H1 (cell line): ENCODE data around the gene HES7. TPM values are rescaled to one million over a fixed set of nuclear protein-coding genes. Genes with fewer than 3 reads are reported as not detected.

Experiments used
- CTCF ChIA-PET: fragments of 300-600 bp; sonication (Branson Sonifier 250); formaldehyde crosslinking; loops from one replicate; lab custom pipeline; 2021; ENCODE audit not compliant: partially characterized antibody; lab: Charles Lee
- POLR2A ChIA-PET: fragments of 300-600 bp; sonication (Branson Sonifier 250); formaldehyde crosslinking; loops from one replicate; lab custom pipeline; 2021; ENCODE audit warnings: inconsistent platforms; ENCODE audit not compliant: partially characterized antibody; lab: Charles Lee
- DNase-seq, 2 experiments: peaks; one replicate each; pipeline versions ENCODE4 v3.0.0 to v3.0.0-alpha.2; 2010 to 2022; ENCODE audit warnings: low spot score in 2 of 2, low read depth in 1 of 2, mixed read lengths in 1 of 2
- FAIRE-seq: peaks from 2 replicates; lab custom pipeline; 2011; peaks lifted over from hg19 to GRCh38; lab: Jason Lieb, UNC
- H2AFZ ChIP-seq: 2 replicates; pipeline ENCODE4 v1.8.1; 2012; ENCODE audit warnings: low read length, inconsistent platforms
- H2AK5ac ChIP-seq: 2 replicates; pipeline ENCODE4 v1.6.1; 2013; ENCODE audit warnings: low read depth, low read length
- H2BK120ac ChIP-seq: replicated peaks from 2 replicates; pipeline ENCODE3; 2013; ENCODE audit warnings: low read depth, low read length, inconsistent platforms
- H2BK12ac ChIP-seq: 2 replicates; pipeline ENCODE4 v1.6.1; 2013; ENCODE audit warnings: low read depth, low read length
- H2BK15ac ChIP-seq: 2 replicates; pipeline ENCODE4 v1.6.1; 2013; ENCODE audit warnings: low read length
- H2BK20ac ChIP-seq: 2 replicates; pipeline ENCODE4 v1.6.1; 2013; ENCODE audit warnings: low read length
- H2BK5ac ChIP-seq: 2 replicates; pipeline ENCODE4 v1.6.1; 2013; ENCODE audit warnings: low read depth, low read length
- H3K14ac ChIP-seq: 2 replicates; pipeline ENCODE4 v1.6.1; 2013; ENCODE audit warnings: inconsistent platforms; ENCODE audit not compliant: insufficient read length
- H3K18ac ChIP-seq: 2 replicates; pipeline ENCODE4 v1.6.1; 2013; ENCODE audit warnings: low read length; ENCODE audit errors: extremely low read depth
- H3K23ac ChIP-seq: 2 replicates; pipeline ENCODE4 v1.6.1; 2013; ENCODE audit warnings: inconsistent platforms; ENCODE audit not compliant: insufficient read length
- H3K23me2 ChIP-seq: 2 replicates; pipeline ENCODE4 v1.6.1; 2013; ENCODE audit warnings: low read depth, low read length
- H3K27ac ChIP-seq: 2 replicates; pipeline ENCODE4 v1.6.1; 2011; ENCODE audit warnings: low read depth, low read length, inconsistent platforms
- H3K27me3 ChIP-seq, 4 experiments: replicated peaks in 1 of 4; 1 replicate in 1 of 4; 2 replicates in 3 of 4; pipeline versions ENCODE4 v1.6.1 to v1.8.1; 2011 to 2013; ENCODE audit warnings: low read length in 3 of 4, mild to moderate bottlenecking in 3 of 4, inconsistent platforms in 2 of 4, mixed read lengths in 2 of 4, moderate library complexity in 1 of 4; ENCODE audit not compliant: control insufficient read depth in 3 of 4, insufficient read depth in 3 of 4; ENCODE audit errors: extremely low read depth in 1 of 4
- H3K36me3 ChIP-seq, 4 experiments: 2 replicates each; pipeline versions ENCODE4 v1.6.1 to v1.8.1; 2011 to 2013; ENCODE audit warnings: mild to moderate bottlenecking in 4 of 4, low read length in 3 of 4, moderate library complexity in 2 of 4, control low read depth in 1 of 4, inconsistent platforms in 1 of 4; ENCODE audit not compliant: insufficient read depth in 4 of 4, control insufficient read depth in 2 of 4
- H3K4ac ChIP-seq: replicated peaks from 2 replicates; pipeline ENCODE3; 2013; ENCODE audit warnings: low read length, low read depth, mixed read lengths, inconsistent platforms; ENCODE audit not compliant: insufficient read length
- H3K4me1 ChIP-seq, 4 experiments: replicated peaks in 1 of 4; 1 replicate in 1 of 4; 2 replicates in 3 of 4; pipeline versions ENCODE4 v1.6.1 to v1.8.1; 2011 to 2013; ENCODE audit warnings: low read length in 3 of 4, inconsistent platforms in 2 of 4, mixed read lengths in 1 of 4; ENCODE audit not compliant: insufficient read depth in 4 of 4, control insufficient read depth in 3 of 4
- H3K4me2 ChIP-seq, 2 experiments: 2 replicates each; pipeline versions ENCODE4 v1.6.1 to v1.8.1; 2011 to 2013; ENCODE audit warnings: low read depth in 2 of 2, low read length in 2 of 2, control low read depth in 1 of 2, inconsistent platforms in 1 of 2, mild to moderate bottlenecking in 1 of 2; ENCODE audit not compliant: insufficient read depth in 1 of 2
- H3K4me3 ChIP-seq, 4 experiments: fragments of 200-600, 300-600 bp in 1 of 4; sonication (generic), shearing (Covaris generic), sonication (Bioruptor Twin) in 1 of 4; 2 replicates each; pipeline versions ENCODE4 v1.5.1 to v1.8.1; 2011 to 2016; ENCODE audit warnings: low read length in 4 of 4, low read depth in 3 of 4, control low read depth in 2 of 4, inconsistent platforms in 2 of 4, mild to moderate bottlenecking in 2 of 4, mixed read lengths in 1 of 4, moderate library complexity in 1 of 4; ENCODE audit not compliant: insufficient read depth in 2 of 4; ENCODE audit errors: extremely low read depth in 1 of 4
- H3K56ac ChIP-seq: replicated peaks from 2 replicates; pipeline ENCODE3; 2013; ENCODE audit warnings: low read depth, mild to moderate bottlenecking, mixed read lengths, low read length, inconsistent platforms; ENCODE audit not compliant: insufficient read length
- H3K79me1 ChIP-seq: 2 replicates; pipeline ENCODE4 v1.6.1; 2013; ENCODE audit warnings: low read depth, low read length, control low read depth
- H3K79me2 ChIP-seq, 2 experiments: 2 replicates each; pipeline versions ENCODE4 v1.6.1 to v1.8.1; 2012 to 2013; ENCODE audit warnings: low read length in 2 of 2, mild to moderate bottlenecking in 2 of 2, inconsistent platforms in 1 of 2; ENCODE audit not compliant: insufficient read depth in 2 of 2, control insufficient read depth in 1 of 2
- H3K9ac ChIP-seq, 4 experiments: replicated peaks in 1 of 4; 1 replicate in 1 of 4; 2 replicates in 3 of 4; pipeline versions ENCODE4 v1.6.1 to v1.8.1; 2011 to 2013; ENCODE audit warnings: low read depth in 3 of 4, low read length in 3 of 4, control low read depth in 2 of 4, mild to moderate bottlenecking in 2 of 4, moderate library complexity in 2 of 4, inconsistent platforms in 1 of 4; ENCODE audit errors: extremely low read depth in 1 of 4
- H3K9me3 ChIP-seq, 2 experiments: 2 replicates each; pipeline versions ENCODE4 v1.6.1 to v1.8.1; 2012 to 2013; ENCODE audit warnings: mild to moderate bottlenecking in 2 of 2, moderate library complexity in 2 of 2, control low read depth in 1 of 2, inconsistent platforms in 1 of 2, low read depth in 1 of 2, low read length in 1 of 2, mixed read lengths in 1 of 2; ENCODE audit not compliant: insufficient read depth in 2 of 2
- H4K20me1 ChIP-seq, 2 experiments: replicated peaks in 1 of 2; 2 replicates each; pipeline versions ENCODE3 to v1.8.1; 2011 to 2013; ENCODE audit warnings: inconsistent platforms in 2 of 2, low read length in 2 of 2, mild to moderate bottlenecking in 1 of 2; ENCODE audit not compliant: insufficient read depth in 2 of 2, control insufficient read depth in 1 of 2
- H4K5ac ChIP-seq: 2 replicates; pipeline ENCODE4 v1.6.1; 2013; ENCODE audit warnings: low read length, low read depth, mixed read lengths, inconsistent platforms; ENCODE audit not compliant: insufficient read length
- H4K8ac ChIP-seq: 2 replicates; pipeline ENCODE4 v1.8.0; 2013; ENCODE audit warnings: mild to moderate bottlenecking, moderate library complexity, low read length, inconsistent platforms; ENCODE audit not compliant: insufficient read depth; ENCODE audit errors: extremely low read depth
- H4K91ac ChIP-seq: replicated peaks from 2 replicates; pipeline ENCODE3; 2013; ENCODE audit warnings: low read length, mixed read lengths, inconsistent platforms; ENCODE audit not compliant: insufficient read length
- POLR2A ChIP-seq, 2 experiments: IDR thresholded peaks; 1 replicate in 1 of 2; 2 replicates in 1 of 2; pipeline ENCODE4 v1.6.1; 2011; ENCODE audit warnings: low read depth in 2 of 2, low read length in 2 of 2, mild to moderate bottlenecking in 2 of 2; ENCODE audit errors: control extremely low read depth in 1 of 2
- TEAD4 ChIP-seq: IDR thresholded peaks from 2 replicates; pipeline ENCODE4 v1.6.1; 2012; ENCODE audit warnings: low read depth, low read length, inconsistent platforms, mixed read lengths
- WGBS, 2 experiments: shearing (Covaris generic) in 1 of 2; methylation state at CpG; one replicate each; pipeline versions ENCODE4 v1.1.6 to v1.1.7; 2013 to 2015; ENCODE audit warnings: low lambda C conversion rate in 2 of 2, mixed read lengths in 2 of 2, inconsistent platforms in 1 of 2, low coverage in 1 of 2, missing lambda C conversion rate in 1 of 2; ENCODE audit not compliant: insufficient replicate concordance in 2 of 2, insufficient coverage in 1 of 2, insufficient read length in 1 of 2; ENCODE audit errors: extremely low coverage in 1 of 2, missing lambda C conversion rate in 1 of 2; 5-methylcytosine and 5-hydroxymethylcytosine counted together
- polyA plus RNA-seq, 7 experiments: library from polyadenylated mRNA; depleted of rRNA in 3 of 7; stranded (reverse) in 5 of 7; unstranded in 2 of 7; fragments of >200 nt in 5 of 7; fragments of 200-250 nt in 2 of 7; gene quantifications; 1 replicate in 5 of 7; 2 replicates in 1 of 7; 4 replicates in 1 of 7; pipeline versions ENCODE4 v1.2.1 to v1.2.3, GENCODE V29; 2011 to 2013; ENCODE audit warnings: missing spikeins in 2 of 7, mixed read lengths in 2 of 7
- total RNA-seq: library from RNA; stranded (reverse); fragmentation: NEBNext Ultra II Directional; extraction: Animal tissue kit (Norgen Biotek cat#: 25700); gene quantifications from 2 replicates; pipeline ENCODE4 v1.2.1, GENCODE V29; 2021

Gene HES7
- total and polyA plus RNA-seq, 2 of the 8 experiments (the other 6 are each of a cell fraction or from before 2014, with no cell fraction given) = 0.20 to 0.32 TPM

- Histone ChIP-seq H4K20me1 (peaks cover 0 to 7% of the 10 kb centered on the region in 2 experiments), H3K23me2 (peaks cover 21% of the 10 kb centered on the region), H3K79me1 (peaks cover 6% of the 10 kb centered on the region; the same call in 1 of the 2 replicates), H4K91ac (no peak overlapping the region), H3K9ac (peak overlapping the region; percentile 14 to 98 (median 88); a peak in 6 of 7 replicates), H3K4me2 (peak overlapping the region; percentile 96 to 100), H3K4ac (no peak overlapping the region), H2BK12ac (peak overlapping the region; percentile 91; the same call in 1 of the 2 replicates), H2BK20ac (no peak overlapping the region), H3K4me3 (peak overlapping the region; percentile 76 to 93 (median 85)), H2BK5ac (peak overlapping the region; percentile 94; the same call in 1 of the 2 replicates), H3K36me3 (0 out of 8 replicates have a peak, but pooled peaks cover 0 to 3% (median 1%) of the 10 kb centered on the region in 4 experiments), H3K4me1 (peaks cover 12 to 33% (median 19%) of the 10 kb centered on the region in 4 experiments), H2BK15ac (no peak overlapping the region), H3K27ac (peak overlapping the region; percentile 89; the same call in 1 of the 2 replicates), H3K79me2 (peaks cover 0 to under 1% of the 10 kb centered on the region in 2 experiments; a peak in 1 of 4 replicates), H4K5ac (no peak overlapping the region), H3K9me3 (no peaks in the 10 kb centered on the region), H3K56ac (no peak overlapping the region), H2BK120ac (no peak overlapping the region)
- CTCF ChIA-PET = interaction anchor here (1.2 to 10.3 kb wide), 4 partner anchors 12 to 76 kb away, joined by 3 to 133 read pairs (median 29); partner anchors contain the start of gene ALOXE3
- POLR2A ChIA-PET = interaction anchor here (1.0 to 15.7 kb wide), 12 partner anchors 8 to 468 kb away, joined by 3 to 289 read pairs (median 8); partner anchors contain the start of genes ALOXE3, AURKB, CTC1 and HES7
- WGBS, 2 experiments = 48% methylated on average over 14 of the region's 14 CpGs; no CpG with 5 or more reads in 1 of the 2 experiments
- FAIRE-seq = no peak
- TF ChIP-seq POLR2A (IDR thresholded peaks at IDR 0.05; ENCODE audit: control extremely low read depth in 1 of 2, low read depth in 2 of 2, low read length in 2 of 2) = peak in 1 of 2 experiments; percentile 28; a peak in 1 of 3 replicates
- no peak for TF ChIP-seq TEAD4
- TF ChIP-seq, all 59 proteins: peak for 1
- Histone ChIP-seq H3K27me3 (no peaks in the 10 kb centered on the region), H2AK5ac (peak overlapping the region; percentile 93; the same call in 1 of the 2 replicates), H3K14ac (no peak overlapping the region), H4K8ac (peak overlapping the region; percentile 96; the same call in 1 of the 2 replicates), H3K18ac (no peak overlapping the region), H2AFZ (no peak overlapping the region), H3K23ac (no peak overlapping the region)
- DNase-seq = no peak
These were observed 31.5 kb upstream of the HES7 start for GRCh38 chr17:8155231-8155995.
